K562 (cell line): ENCODE data around the gene NPAS2. TPM values are rescaled to one million over a fixed set of nuclear protein-coding genes. Genes with fewer than 3 reads are reported as not detected.

Source experiments
- ATAC-seq: fragments of 200-7000 bp; cut with Tn5 transposase; 3 replicates; pipeline ENCODE4 v1.9.1; 2020; ENCODE audit warnings: moderate library complexity
- BruUV-seq: library from RNA; stranded (reverse); fragments of 400-500 nt; replicated peaks from 2 replicates; lab custom pipeline; 2021; lab: Mats Ljungman, UMichigan
- CTCF ChIA-PET: fragments of 300-600 bp; formaldehyde crosslinking; extraction: SDS; loops from one replicate; lab custom pipeline; 2021; ENCODE audit warnings: low intra/inter-chr PET ratio; lab: Yijun Ruan, JAX
- POLR2A ChIA-PET: fragments of 300-600, 350-650 bp; sonication (Branson Sonifier 250); formaldehyde crosslinking; extraction: SDS; loops from one replicate; lab custom pipeline; 2021; ENCODE audit warnings: antibody characterized with exemption, inconsistent platforms; lab: Yijun Ruan, JAX
- DNase-seq, 4 experiments: peaks; one replicate each; pipeline versions ENCODE4 v3.0.0 to v3.0.0-alpha.2; 2011 to 2018; ENCODE audit warnings: low spot score in 3 of 4, mixed read lengths in 3 of 4; ENCODE audit errors: extremely low read depth in 1 of 4
- FAIRE-seq: peaks from 2 replicates; lab custom pipeline; 2011; peaks lifted over from hg19 to GRCh38; lab: Jason Lieb, UNC
- H2AFZ ChIP-seq: 2 replicates; pipeline ENCODE4 v1.6.0; 2011; ENCODE audit warnings: low read depth, low read length, control low read depth, inconsistent platforms
- H3K27ac ChIP-seq: fragments of 200-600 bp; 3 replicates; pipeline ENCODE4 v1.8.0; 2011; ENCODE audit warnings: low read depth, mild to moderate bottlenecking, control low read depth, inconsistent platforms, low read length, moderate library complexity, mixed read lengths; ENCODE audit errors: extremely low read depth
- H3K27me3 ChIP-seq, 2 experiments: fragments of 300-600 bp in 1 of 2; 2 replicates in 1 of 2; 3 replicates in 1 of 2; pipeline versions ENCODE4 v1.6.0 to v1.8.0; 2011; ENCODE audit warnings: inconsistent platforms in 2 of 2, low read length in 2 of 2, mild to moderate bottlenecking in 1 of 2, mixed read lengths in 1 of 2, moderate library complexity in 1 of 2; ENCODE audit not compliant: control insufficient read depth in 2 of 2, insufficient read depth in 2 of 2
- H3K36me3 ChIP-seq: fragments of 300-600 bp; 3 replicates; pipeline ENCODE4 v1.8.0; 2011; ENCODE audit warnings: mild to moderate bottlenecking, low read length, inconsistent platforms; ENCODE audit not compliant: control insufficient read depth, insufficient read depth
- H3K4me1 ChIP-seq, 2 experiments: fragments of 200-600 bp in 1 of 2; replicated peaks in 1 of 2; 2 replicates in 1 of 2; 3 replicates in 1 of 2; pipeline versions ENCODE4 v1.5.1 to v1.8.0; 2011; ENCODE audit warnings: inconsistent platforms in 2 of 2, low read length in 2 of 2, mild to moderate bottlenecking in 1 of 2, mixed read lengths in 1 of 2, moderate library complexity in 1 of 2; ENCODE audit not compliant: control insufficient read depth in 2 of 2, insufficient read depth in 2 of 2
- H3K4me2 ChIP-seq: 2 replicates; pipeline ENCODE4 v1.6.1; 2011; ENCODE audit warnings: low read length, control low read depth, inconsistent platforms, mixed read lengths; ENCODE audit not compliant: insufficient read depth
- H3K4me3 ChIP-seq: fragments of 200-600 bp; sonication (generic), shearing (Covaris generic); 2 replicates; pipeline ENCODE4 v1.5.1; 2016; ENCODE audit warnings: control low read depth, inconsistent platforms
- H3K79me2 ChIP-seq: fragments of 200-600 bp; 3 replicates; pipeline ENCODE4 v1.8.0; 2011; ENCODE audit warnings: low read length, inconsistent platforms; ENCODE audit not compliant: control insufficient read depth, insufficient read depth
- H3K9ac ChIP-seq, 2 experiments: 2 replicates each; pipeline versions ENCODE4 v1.6.0 to v1.6.1; 2011; ENCODE audit warnings: low read depth in 2 of 2, low read length in 2 of 2, control low read depth in 1 of 2, inconsistent platforms in 1 of 2, mild to moderate bottlenecking in 1 of 2, mixed read lengths in 1 of 2; ENCODE audit not compliant: insufficient read depth in 1 of 2
- H3K9me1 ChIP-seq: one replicate; pipeline ENCODE4 v1.6.0; 2011; ENCODE audit warnings: inconsistent platforms, mild to moderate bottlenecking, low read length, moderate library complexity; ENCODE audit not compliant: control insufficient read depth, insufficient read depth
- H3K9me3 ChIP-seq: replicated peaks from 2 replicates; pipeline ENCODE4 v1.5.1; 2011; ENCODE audit warnings: low read depth, low read length, inconsistent platforms; ENCODE audit not compliant: control insufficient read depth, insufficient read depth
- H4K20me1 ChIP-seq: replicated peaks from 2 replicates; pipeline ENCODE4 v1.6.1; 2011; ENCODE audit warnings: low read length, inconsistent platforms, mixed read lengths; ENCODE audit not compliant: control insufficient read depth, insufficient read depth
- ADNP ChIP-seq: fragments of 200-800 bp; sonication (Bioruptor generic); IDR thresholded peaks from 2 replicates; pipeline ENCODE4 v1.6.1; 2016; ENCODE audit warnings: missing genetic modification characterization, missing compliant biosample characterization
- ATF7 ChIP-seq: fragments of 450-650 bp; IDR thresholded peaks from 2 replicates; pipeline ENCODE4 v1.7.1; 2014; ENCODE audit warnings: mild to moderate bottlenecking, moderate library complexity
- BACH1 ChIP-seq: fragments of 200-800 bp; sonication (Bioruptor generic); IDR thresholded peaks from 2 replicates; pipeline ENCODE4 v1.6.1; 2016; ENCODE audit warnings: missing genetic modification characterization, missing compliant biosample characterization
- BCL6 ChIP-seq: fragments of 250-450 bp; sonication (Bioruptor Pico); IDR thresholded peaks from 2 replicates; pipeline ENCODE4 v1.4.0; 2020
- CBX5 ChIP-seq: IDR thresholded peaks from 2 replicates; pipeline ENCODE4 v1.6.1; 2014; ENCODE audit warnings: low read depth, borderline replicate concordance
- EP300 ChIP-seq: IDR thresholded peaks from 2 replicates; pipeline ENCODE4 v1.6.1; 2012; ENCODE audit warnings: low read length, improper control_type of control experiment
- EWSR1 ChIP-seq: fragments of 450-650 bp; IDR thresholded peaks from 2 replicates; pipeline ENCODE4 v1.6.1; 2018; ENCODE audit warnings: borderline replicate concordance, mild to moderate bottlenecking, low read depth, moderate library complexity; ENCODE audit not compliant: partially characterized antibody
- HINFP ChIP-seq: fragments of 450-650 bp; conservative IDR thresholded peaks from 2 replicates; pipeline ENCODE4 v1.6.1; 2016; ENCODE audit warnings: missing genetic modification characterization, low read depth, mild to moderate bottlenecking, control low read depth, missing compliant biosample characterization
- JUN ChIP-seq, 2 experiments: sonication (generic) in 1 of 2; formaldehyde crosslinking in 1 of 2; IDR thresholded peaks; 2 replicates each; pipeline versions ENCODE4 v1.6.1 to v1.8.0; 2012 to 2022; ENCODE audit warnings: borderline replicate concordance in 2 of 2, mild to moderate bottlenecking in 2 of 2, improper control_type of control experiment in 1 of 2, low read depth in 1 of 2, low read length in 1 of 2, missing genetic modification reagents in 1 of 2
- MEIS2 ChIP-seq: fragments of 450-650 bp; IDR thresholded peaks from 2 replicates; pipeline ENCODE4 v1.6.1; 2014; ENCODE audit warnings: mild to moderate bottlenecking; ENCODE audit not compliant: partially characterized antibody
- NFE2 ChIP-seq: IDR thresholded peaks from 2 replicates; pipeline ENCODE4 v1.6.1; 2014; ENCODE audit warnings: antibody characterized with exemption, low read depth
- POLR3G ChIP-seq: IDR thresholded peaks from 2 replicates; pipeline ENCODE4 v1.6.1; 2011; ENCODE audit not compliant: insufficient read length, insufficient replicate concordance; ENCODE audit errors: extremely low read depth
- RBM14 ChIP-seq: fragments of 200-400 bp; formaldehyde crosslinking; IDR thresholded peaks from 2 replicates; pipeline ENCODE4 v1.6.1; 2018; ENCODE audit warnings: low read depth, mild to moderate bottlenecking, low read length, moderate library complexity, borderline replicate concordance; ENCODE audit not compliant: insufficient read depth
- SAFB2 ChIP-seq: fragments of 200-400 bp; formaldehyde crosslinking; IDR thresholded peaks from 2 replicates; pipeline ENCODE4 v1.6.1; 2018; ENCODE audit warnings: borderline replicate concordance, low read length, low read depth, moderate library complexity; ENCODE audit not compliant: severe bottlenecking
- TOE1 ChIP-seq, 2 experiments: fragments of 450-650 bp in 1 of 2; sonication (generic) in 1 of 2; formaldehyde crosslinking in 1 of 2; IDR thresholded peaks; 2 replicates each; pipeline versions ENCODE4 v1.7.1 to v1.8.0; 2016 to 2022; ENCODE audit warnings: borderline replicate concordance in 2 of 2, mild to moderate bottlenecking in 2 of 2, antibody characterized with exemption in 1 of 2, inconsistent platforms in 1 of 2, low read depth in 1 of 2, missing genetic modification reagents in 1 of 2, moderate library complexity in 1 of 2
- WGBS: fragments of 100-300 bp; shearing (Covaris generic); methylation state at CpG from one replicate; pipeline ENCODE4 v1.1.6; 2016; ENCODE audit warnings: low coverage, mixed read lengths; ENCODE audit not compliant: insufficient coverage; ENCODE audit errors: missing lambda C conversion rate; 5-methylcytosine and 5-hydroxymethylcytosine counted together
- in situ Hi-C: fragments of 300-500 bp; cut with MboI; formaldehyde crosslinking; loops from 4 replicates; pipeline ENCODE4 v1.15.0; 2018; ENCODE audit warnings: inconsistent platforms, mixed read lengths
- intact Hi-C: fragments of 100-400 bp; cut with micrococcal nuclease; formaldehyde crosslinking; loops from 2 replicates; pipeline ENCODE4 v1.14.2; 2022
- polyA plus RNA-seq, 8 experiments: library from polyadenylated mRNA; depleted of rRNA in 4 of 8; stranded (reverse) in 5 of 8; unstranded in 3 of 8; fragments of >200 nt; fragmentation: Nextera tagmentation in 2 of 8; fragmentation: Illumina TruSeq in 1 of 8; extraction: Ambion mirVana in 2 of 8; extraction: Trizol in 1 of 8; gene quantifications; 2 replicates each; pipeline versions ENCODE4 v1.2.1 to v1.2.3, GENCODE V29; 2011 to 2014; ENCODE audit warnings: inconsistent platforms in 1 of 8, missing spikeins in 1 of 8
- total RNA-seq, 7 experiments: library from RNA; depleted of rRNA in 6 of 7; stranded (reverse); fragments of >200 nt in 6 of 7; fragmentation: Illumina TruSeq in 2 of 7; extraction: Trizol in 2 of 7; gene quantifications; 2 replicates each; pipeline versions ENCODE4 v1.2.1 to v1.2.3, GENCODE V29; 2011 to 2021; ENCODE audit warnings: low replicate concordance in 1 of 7
- TF ChIP-seq, protein P1 (sequence below): fragments of 250-450 bp; sonication (Bioruptor Pico); IDR thresholded peaks from 2 replicates; pipeline ENCODE4 v1.8.0; 2021; ENCODE audit warnings: borderline replicate concordance, mild to moderate bottlenecking, moderate library complexity; ENCODE audit not compliant: poor library complexity, severe bottlenecking

The NPAS2 gene
- total and polyA plus RNA-seq, 9 of the 15 experiments (the other 6 are each of a cell fraction or from before 2014, with no cell fraction given), result 0.06 to 0.29 (median 0.07) TPM; not detected in 5

DNA sequence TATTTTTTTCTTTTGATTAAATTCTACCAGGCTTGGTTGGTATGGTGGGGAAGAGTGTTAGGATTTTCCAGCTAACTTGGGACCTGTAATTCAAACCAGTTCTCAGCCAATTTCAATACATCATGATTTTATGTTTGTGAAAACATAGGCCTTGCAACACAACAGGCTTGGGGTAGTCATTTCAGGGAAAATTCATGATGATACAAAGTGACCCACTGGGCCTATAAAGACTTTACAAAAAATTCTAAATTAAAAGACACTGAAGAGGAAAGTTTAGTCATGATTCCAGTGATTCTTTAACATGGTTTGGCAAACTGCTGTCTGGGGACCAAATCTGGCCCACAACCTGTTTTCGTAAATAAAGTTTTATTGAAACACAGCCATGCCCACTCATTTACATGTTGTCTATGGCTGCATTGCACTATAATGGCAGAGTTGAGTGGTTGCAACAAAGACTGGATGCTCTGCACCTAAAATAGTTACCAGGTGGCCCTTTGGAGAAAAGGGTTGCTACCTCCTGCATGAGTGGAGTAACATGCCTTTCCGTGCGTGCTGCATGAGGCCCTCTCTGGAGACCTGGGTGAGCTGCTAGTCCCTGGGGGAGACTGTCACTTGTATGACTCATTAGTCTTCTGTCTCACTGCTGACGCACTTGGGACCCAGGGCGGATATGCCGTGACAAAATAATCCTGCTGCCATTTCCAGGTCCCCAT is 73.6 kb downstream of the NPAS2 start:
- 30% methylated on average over 6 of the region's 6 CpGs for WGBS
- FAIRE-seq (peak; percentile 91), DNase-seq (peak; percentile 65 to 82 (median 74)), ATAC-seq (peak; percentile 84)
- no peaks in the 10 kb centered on the region for H3K9me3 ChIP-seq
- intact Hi-C loops (no loop called here), in situ Hi-C loops (no loop called here)
- CTCF ChIA-PET, result no interaction called here
- H4K20me1 ChIP-seq, result no peaks in the 10 kb centered on the region
- peak overlapping the region; percentile 59 for H3K27ac ChIP-seq
- peak overlapping the region; percentile 84 for H2AFZ ChIP-seq
- no peak overlapping the region for H3K4me3 ChIP-seq
- POLR2A ChIA-PET, result interaction anchor here (0.5 to 1.4 kb wide), 4 partner anchors 8 to 198 kb away, joined by 3 to 6 read pairs (median 3); no protein-coding TSS in a partner anchor
- H3K79me2 ChIP-seq, result no peaks in the 10 kb centered on the region
- no peaks in the 10 kb centered on the region for H3K9me1 ChIP-seq
- peaks cover 25 to 26% of the 10 kb centered on the region in 2 experiments for H3K4me1 ChIP-seq
- H3K27me3 ChIP-seq, result no peaks in the 10 kb centered on the region
- no TSS peak for BruUV-seq
- H3K9ac ChIP-seq, result no peak overlapping the region
- H3K4me2 ChIP-seq, result peak overlapping the region; percentile 5; the same call in 1 of the 2 replicates
- H3K36me3 ChIP-seq, result no peaks in the 10 kb centered on the region
- TF ChIP-seq CBX5 (no peak), RBM14 (no peak), NFE2 (peak; percentile 9; the same call in 1 of the 2 replicates), HINFP (tag) (0 out of 2 replicates have a peak, but pooled peaks have one; percentile 27), BCL6 (no peak), MEIS2 (peak; percentile 56), BACH1 (tag) (peak; percentile 27; the same call in 1 of the 2 replicates), ATF7 (peak; percentile 40; the same call in 1 of the 2 replicates), EWSR1 (no peak), EP300 (peak; percentile 26; the same call in 1 of the 2 replicates), ADNP (tag) (no peak), TOE1 (IDR thresholded peaks at IDR 0.05; ENCODE audit: borderline replicate concordance) (no peak), TOE1 (CRISPR knock-in tag; IDR thresholded peaks at IDR 0.05; ENCODE audit: borderline replicate concordance, low read depth) (no peak), SAFB2 (no peak), JUN (IDR thresholded peaks at IDR 0.05; ENCODE audit: borderline replicate concordance, low read depth, low read length) (peak; percentile 80), JUN (CRISPR knock-in tag; IDR thresholded peaks at IDR 0.05; ENCODE audit: borderline replicate concordance) (no peak), POLR3G (no peak)
- TF ChIP-seq, protein P1, sequence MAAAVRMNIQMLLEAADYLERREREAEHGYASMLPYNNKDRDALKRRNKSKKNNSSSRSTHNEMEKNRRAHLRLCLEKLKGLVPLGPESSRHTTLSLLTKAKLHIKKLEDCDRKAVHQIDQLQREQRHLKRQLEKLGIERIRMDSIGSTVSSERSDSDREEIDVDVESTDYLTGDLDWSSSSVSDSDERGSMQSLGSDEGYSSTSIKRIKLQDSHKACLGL (CRISPR knock-in tag), result no peak
